Heart left ventricle (tissue), 16 donors: ENCODE measurements around the gene ATG14. TPM values are rescaled to one million over a fixed set of nuclear protein-coding genes. Genes with fewer than 3 reads are reported as not detected.

Experiments
- ATAC-seq, 4 donors: fragments of 200-7000 bp; cut with Tn5 transposase; one replicate each; pipeline ENCODE4 v1.9.1; 2020 to 2022; ENCODE audit warnings: moderate library complexity in 4 of 4, mild to moderate bottlenecking in 3 of 4, moderate number of reproducible peaks in 1 of 4
- DNase-seq, 5 donors: peaks; one replicate each; pipeline ENCODE4 v3.0.0-alpha.2; 2020
- H3K27ac ChIP-seq, 12 donors: fragments of 200-600 bp; sonication (generic) in 4 of 12; one replicate each; pipeline versions ENCODE4 v1.5.0 to v1.8.0; 2016 to 2022; ENCODE audit warnings: mild to moderate bottlenecking in 2 of 12
- H3K27me3 ChIP-seq, 9 donors: fragments of 200-600 bp; sonication (generic) in 2 of 9; one replicate each; pipeline versions ENCODE4 v1.5.1 to v1.8.0; 2016 to 2022; ENCODE audit warnings: mild to moderate bottlenecking in 3 of 9
- H3K36me3 ChIP-seq, 9 donors: fragments of 200-600 bp; sonication (generic) in 2 of 9; one replicate each; pipeline versions ENCODE4 v1.5.0 to v1.8.0; 2018 to 2022; ENCODE audit warnings: mild to moderate bottlenecking in 2 of 9
- H3K4me1 ChIP-seq, 12 donors: fragments of 200-600 bp; sonication (generic) in 4 of 12; one replicate each; pipeline versions ENCODE4 v1.5.0 to v1.8.0; 2016 to 2022; ENCODE audit warnings: mild to moderate bottlenecking in 3 of 12
- H3K4me3 ChIP-seq, 12 donors: fragments of 200-600 bp; sonication (generic) in 4 of 12; one replicate each; pipeline versions ENCODE4 v1.5.0 to v1.8.0; 2017 to 2022; ENCODE audit warnings: mild to moderate bottlenecking in 9 of 12, moderate library complexity in 4 of 12
- H3K9me3 ChIP-seq, 12 donors: fragments of 200-600 bp; sonication (generic) in 4 of 12; one replicate each; pipeline versions ENCODE4 v1.5.0 to v1.8.0; 2016 to 2022; ENCODE audit warnings: mild to moderate bottlenecking in 1 of 12
- POLR2A ChIP-seq, 2 donors: fragments of 450-650 bp; IDR thresholded peaks; one replicate each; pipeline ENCODE4 v1.6.1; 2017; ENCODE audit warnings: antibody characterized with exemption in 2 of 2, mild to moderate bottlenecking in 2 of 2, moderate library complexity in 2 of 2
- WGBS, 4 donors: extraction: QIAGEN DNeasy Blood & Tissue Kit in 2 of 4; methylation state at CpG; one replicate each; pipeline versions ENCODE4 v1.1.5 to v1.1.7; 2013 to 2018; 5-methylcytosine and 5-hydroxymethylcytosine counted together
- intact Hi-C, 10 donors: fragments of 100-400 bp; cut with DNase I; formaldehyde crosslinking; loops; one replicate each; pipeline versions ENCODE4 v1.11.1 to v1.14.2; 2022
- polyA plus RNA-seq, 2 donors: library from polyadenylated mRNA; stranded (reverse); fragments of 200-250 nt; gene quantifications; one replicate each; pipeline ENCODE4 v1.2.3, GENCODE V29; 2013
- total RNA-seq, 9 donors: library from RNA; depleted of rRNA in 2 of 9; stranded (reverse); fragments of >200 nt in 2 of 9; fragmentation: NEBNext Ultra II Directional in 3 of 9; extraction: Animal tissue kit (Norgen Biotek cat#: 25700) in 3 of 9; gene quantifications; one replicate each; pipeline versions ENCODE4 v1.1.0 to v1.2.4, GENCODE V29; 2016 to 2023
- TF ChIP-seq, protein P1 (sequence below), 12 donors: fragments of 200-600 bp; sonication (generic) in 4 of 12; IDR thresholded peaks; one replicate each; pipeline versions ENCODE4 v1.5.0 to v1.8.0; 2018 to 2022; ENCODE audit warnings: antibody characterized with exemption in 12 of 12, mild to moderate bottlenecking in 5 of 12
- donor health status: ischemic (EF 13 %, LVEDD 7.1; RV severe dilation, severe dysfunction).
- donor health status: healthy with polysubstance abuse.
- donor health status: DM: no; HTN: yes; CAD: no.
- donor health status: DM: no; HTN: no; CAD: no.
- donor health status: ischemic (EF 25% LVEDD 6.9; RV normal size, moderate dysfunction).
- donor health status: ischemic (EF 25% LVEDD 5.7; RV mildly dilated, moderate dysfunction).
- donor health status: healthy.
- donor health status: DM: yes; HTN: yes; CAD: no.
- donor health status: ischemic (EF 35%, LVEDD 5.7; RV mildly dilated, moderate dysfunction).
- donor health status: nonischemic (EF 11% LVEDD 7.7; RV severe dilation, severe dysfunction).
- donor health status: DM: yes; HTN: yes; CAD: no.
- donor health status: PGD.
- donor health status: ischemic (EF 29% LVEDD 5.4; RV normal size, mild dysfunction).
- donor health status: nonischemic (EF 23%, LVEDD 6.1; RV moderate dilation, normal function).

The ATG14 gene
- total and polyA plus RNA-seq, 11 donors = 5.9 to 16.2 (median 12.5) TPM

GRCh38 chr14:55381561-55381960 is 30.1 kb downstream of the ATG14 start:
- peaks cover 0 to 29% (median 15%) of the 10 kb centered on the region in 12 donors for H3K4me1 ChIP-seq
- H3K9me3 ChIP-seq = no peaks in the 10 kb centered on the region
- H3K27me3 ChIP-seq = no peaks in the 10 kb centered on the region
- intact Hi-C loops = no loop called here
- TF ChIP-seq, protein P1, sequence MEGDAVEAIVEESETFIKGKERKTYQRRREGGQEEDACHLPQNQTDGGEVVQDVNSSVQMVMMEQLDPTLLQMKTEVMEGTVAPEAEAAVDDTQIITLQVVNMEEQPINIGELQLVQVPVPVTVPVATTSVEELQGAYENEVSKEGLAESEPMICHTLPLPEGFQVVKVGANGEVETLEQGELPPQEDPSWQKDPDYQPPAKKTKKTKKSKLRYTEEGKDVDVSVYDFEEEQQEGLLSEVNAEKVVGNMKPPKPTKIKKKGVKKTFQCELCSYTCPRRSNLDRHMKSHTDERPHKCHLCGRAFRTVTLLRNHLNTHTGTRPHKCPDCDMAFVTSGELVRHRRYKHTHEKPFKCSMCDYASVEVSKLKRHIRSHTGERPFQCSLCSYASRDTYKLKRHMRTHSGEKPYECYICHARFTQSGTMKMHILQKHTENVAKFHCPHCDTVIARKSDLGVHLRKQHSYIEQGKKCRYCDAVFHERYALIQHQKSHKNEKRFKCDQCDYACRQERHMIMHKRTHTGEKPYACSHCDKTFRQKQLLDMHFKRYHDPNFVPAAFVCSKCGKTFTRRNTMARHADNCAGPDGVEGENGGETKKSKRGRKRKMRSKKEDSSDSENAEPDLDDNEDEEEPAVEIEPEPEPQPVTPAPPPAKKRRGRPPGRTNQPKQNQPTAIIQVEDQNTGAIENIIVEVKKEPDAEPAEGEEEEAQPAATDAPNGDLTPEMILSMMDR (IDR thresholded peaks at IDR 0.05) = no peak
- no peak for TF ChIP-seq POLR2A (IDR thresholded peaks at IDR 0.05)
- H3K4me3 ChIP-seq = no peak overlapping the region
- H3K27ac ChIP-seq = peak overlapping the region in 1 of 12 donors; percentile 69
- 93 to 99% (median 98%) methylated on average over 2 of the region's 2 CpGs for WGBS, 4 donors
- ATAC-seq (no peak), DNase-seq (no peak)
- H3K36me3 ChIP-seq = peaks cover 3 to 92% (median 86%) of the 10 kb centered on the region in 9 donors

- H3K36me3 ChIP-seq = peaks cover 5 to 92% (median 86%) of the 10 kb centered on the region in 9 donors
- H3K27ac ChIP-seq = no peak overlapping the region
- H3K4me3 ChIP-seq = no peak overlapping the region
- peaks cover 0 to 28% (median 15%) of the 10 kb centered on the region in 12 donors for H3K4me1 ChIP-seq
- H3K27me3 ChIP-seq = no peaks in the 10 kb centered on the region
- 82 to 90% (median 86%) methylated on average over 5 of the region's 5 CpGs for WGBS, 4 donors
- ATAC-seq (no peak), DNase-seq (no peak)
- TF ChIP-seq POLR2A (IDR thresholded peaks at IDR 0.05) = no peak
- TF ChIP-seq, protein P1 (IDR thresholded peaks at IDR 0.05) = no peak
- intact Hi-C loops = no loop called here
- no peaks in the 10 kb centered on the region for H3K9me3 ChIP-seq
Observed at GRCh38 chr14:55381040-55381439, 30.6 kb downstream of the ATG14 start.

DNA sequence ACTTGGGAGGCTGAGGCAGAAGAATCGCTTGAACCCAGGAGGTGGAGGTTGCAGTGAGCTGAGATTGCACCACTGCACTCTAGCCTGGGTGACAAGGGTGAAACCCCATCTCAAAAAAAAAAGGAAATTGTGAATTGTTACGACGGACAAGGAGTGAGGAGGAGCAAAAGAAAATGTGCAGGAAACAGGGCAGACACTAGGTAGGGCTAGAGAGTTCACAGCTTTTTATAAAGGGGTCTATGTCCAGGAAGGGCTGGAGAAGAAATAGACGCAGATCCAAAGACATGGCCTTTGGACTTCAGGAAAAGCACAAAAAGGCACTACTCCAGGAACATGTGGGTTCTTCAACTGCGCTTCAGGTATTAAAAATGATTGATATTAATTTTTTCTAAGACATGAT is 34.4 kb downstream of the ATG14 start:
- no peak overlapping the region for H3K4me3 ChIP-seq
- H3K9me3 ChIP-seq = no peaks in the 10 kb centered on the region
- DNase-seq (no peak), ATAC-seq (no peak)
- no peak overlapping the region for H3K27ac ChIP-seq
- intact Hi-C loops = no loop called here
- H3K4me1 ChIP-seq = peaks cover 0 to 8% (median 0%) of the 10 kb centered on the region in 12 donors
- peaks cover 5 to 94% (median 69%) of the 10 kb centered on the region in 9 donors for H3K36me3 ChIP-seq
- H3K27me3 ChIP-seq = no peaks in the 10 kb centered on the region
- TF ChIP-seq POLR2A (IDR thresholded peaks at IDR 0.05) = no peak
- TF ChIP-seq, protein P1 (IDR thresholded peaks at IDR 0.05) = no peak
- 84 to 96% (median 92%) methylated on average over 5 of the region's 5 CpGs for WGBS, 4 donors

GRCh38 chr14:55374771-55375170 is 36.9 kb downstream of the ATG14 start:
- WGBS, 4 donors = 95 to 97% (median 97%) methylated on average over 4 of the region's 4 CpGs
- no peak for DNase-seq
- Histone ChIP-seq H3K9me3 (no peaks in the 10 kb centered on the region), H3K4me1 (peaks cover 0 to 8% (median 0%) of the 10 kb centered on the region in 12 donors), H3K36me3 (peaks cover 2 to 83% (median 46%) of the 10 kb centered on the region in 9 donors), H3K4me3 (no peak overlapping the region), H3K27ac (no peak overlapping the region), H3K27me3 (no peaks in the 10 kb centered on the region)
- no peak for ATAC-seq
- no peak for TF ChIP-seq POLR2A (IDR thresholded peaks at IDR 0.05)
- TF ChIP-seq, protein P1 (IDR thresholded peaks at IDR 0.05) = no peak
- intact Hi-C loops = no loop called here
